Lower leg skin (tissue), 4 donors: ENCODE measurements around the gene TBX15. TPM values are rescaled to one million over a fixed set of nuclear protein-coding genes. Genes with fewer than 3 reads are reported as not detected.

Experiments
- DNase-seq, 2 donors: peaks; one replicate each; pipeline ENCODE4 v3.0.0-alpha.2; 2019; ENCODE audit warnings: low spot score in 2 of 2
- H3K4me3 ChIP-seq: fragments of 200-600 bp; sonication (generic); 2 replicates; pipeline ENCODE4 v1.5.1; 2017; ENCODE audit warnings: mild to moderate bottlenecking, low read depth; ENCODE audit not compliant: poor library complexity, severe bottlenecking
- POLR2A ChIP-seq, 2 donors: fragments of 450-650 bp; IDR thresholded peaks; one replicate each; pipeline ENCODE4 v1.6.1; 2016 to 2017; ENCODE audit warnings: antibody characterized with exemption in 2 of 2, mild to moderate bottlenecking in 1 of 2, moderate library complexity in 1 of 2
- WGBS, 2 donors: methylation state at CpG; one replicate each; pipeline ENCODE4 v1.1.5; 2018; 5-methylcytosine and 5-hydroxymethylcytosine counted together
- intact Hi-C: fragments of 100-400 bp; cut with DNase I; formaldehyde crosslinking; loops from one replicate; pipeline ENCODE4 v1.15.0; 2023; ENCODE audit warnings: low total_unique reads
- total RNA-seq, 4 donors: library from RNA; depleted of rRNA; stranded (reverse); fragments of >200 nt; gene quantifications; one replicate each; pipeline ENCODE4 v1.1.0, GENCODE V29; 2016
- TF ChIP-seq, protein P1 (sequence below), 3 donors: fragments of 450-650 bp; IDR thresholded peaks; one replicate each; pipeline ENCODE4 v1.5.1; 2016; ENCODE audit warnings: antibody characterized with exemption in 3 of 3, mild to moderate bottlenecking in 3 of 3, moderate library complexity in 2 of 3

The TBX15 gene
- total RNA-seq, 4 donors from 2014 or later, result 4.7 to 17.0 (median 5.9) TPM

DNA sequence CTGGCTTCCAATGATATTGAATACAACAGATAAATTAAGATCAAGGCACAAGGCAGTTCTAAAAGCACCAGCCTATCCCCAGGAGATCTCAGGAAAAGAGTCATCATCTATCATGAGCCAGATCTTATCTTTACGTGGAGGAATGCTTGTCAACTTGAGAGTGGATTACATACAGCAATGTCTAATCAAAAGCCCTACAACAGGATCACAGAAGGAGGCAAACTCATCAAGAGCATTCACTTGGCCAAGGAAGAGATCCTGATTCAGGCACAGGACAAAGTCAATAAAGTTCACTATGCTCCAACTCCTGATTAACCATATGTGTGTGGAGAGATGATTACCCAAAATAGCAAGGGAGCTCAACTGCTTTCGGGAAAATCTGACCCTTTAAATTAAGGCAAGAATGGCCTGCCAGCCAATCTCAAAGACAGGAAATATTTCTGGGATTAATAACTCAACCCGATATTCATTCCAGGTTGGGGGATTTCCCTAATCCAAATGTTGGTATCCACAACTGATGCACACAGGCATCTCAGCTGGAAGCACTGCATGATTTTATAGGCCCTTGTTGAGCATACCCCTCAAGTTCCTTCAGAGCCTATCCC, 33.7 kb downstream of the TBX15 start:
- no peak overlapping the region for H3K4me3 ChIP-seq
- no peak for DNase-seq
- intact Hi-C loops, result no loop called here
- 53 to 64% methylated on average over 3 of the region's 3 CpGs for WGBS, 2 donors
- no peak for TF ChIP-seq POLR2A (IDR thresholded peaks at IDR 0.05)
- TF ChIP-seq, protein P1, sequence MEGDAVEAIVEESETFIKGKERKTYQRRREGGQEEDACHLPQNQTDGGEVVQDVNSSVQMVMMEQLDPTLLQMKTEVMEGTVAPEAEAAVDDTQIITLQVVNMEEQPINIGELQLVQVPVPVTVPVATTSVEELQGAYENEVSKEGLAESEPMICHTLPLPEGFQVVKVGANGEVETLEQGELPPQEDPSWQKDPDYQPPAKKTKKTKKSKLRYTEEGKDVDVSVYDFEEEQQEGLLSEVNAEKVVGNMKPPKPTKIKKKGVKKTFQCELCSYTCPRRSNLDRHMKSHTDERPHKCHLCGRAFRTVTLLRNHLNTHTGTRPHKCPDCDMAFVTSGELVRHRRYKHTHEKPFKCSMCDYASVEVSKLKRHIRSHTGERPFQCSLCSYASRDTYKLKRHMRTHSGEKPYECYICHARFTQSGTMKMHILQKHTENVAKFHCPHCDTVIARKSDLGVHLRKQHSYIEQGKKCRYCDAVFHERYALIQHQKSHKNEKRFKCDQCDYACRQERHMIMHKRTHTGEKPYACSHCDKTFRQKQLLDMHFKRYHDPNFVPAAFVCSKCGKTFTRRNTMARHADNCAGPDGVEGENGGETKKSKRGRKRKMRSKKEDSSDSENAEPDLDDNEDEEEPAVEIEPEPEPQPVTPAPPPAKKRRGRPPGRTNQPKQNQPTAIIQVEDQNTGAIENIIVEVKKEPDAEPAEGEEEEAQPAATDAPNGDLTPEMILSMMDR (IDR thresholded peaks at IDR 0.05), result no peak

DNA sequence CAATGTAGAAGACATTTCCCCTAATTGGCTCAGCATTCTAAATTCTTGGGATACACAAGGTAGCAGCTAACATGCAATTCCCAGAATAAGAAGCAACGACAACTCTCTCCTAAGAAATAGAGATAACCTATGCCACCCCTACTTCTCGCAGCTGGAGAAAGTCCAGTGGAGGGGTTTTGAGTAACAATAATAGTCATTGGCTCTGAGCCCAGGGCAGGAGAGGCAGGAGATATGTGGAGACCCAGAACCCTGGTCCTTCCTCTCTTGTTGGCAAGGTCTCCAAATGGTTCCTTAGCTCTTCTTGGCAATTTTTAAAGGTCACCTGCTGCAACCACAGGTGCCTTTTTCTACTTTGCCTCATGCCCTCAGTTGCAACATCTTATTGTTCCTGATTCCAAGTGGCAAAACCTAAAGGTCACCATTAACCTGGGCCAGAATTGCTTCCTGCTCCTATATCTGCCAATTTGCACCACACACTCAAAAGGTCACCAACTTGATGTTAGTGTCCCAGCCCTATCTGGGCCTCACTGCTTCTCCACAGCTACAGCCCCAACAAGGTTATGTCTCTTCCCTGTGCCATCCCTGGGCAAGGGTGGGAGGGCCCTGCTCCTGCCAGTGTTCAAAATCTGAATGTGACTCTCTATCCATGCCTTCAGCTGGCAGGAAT, 36.7 kb downstream of the TBX15 start:
- intact Hi-C loops, result no loop called here
- 87 to 88% methylated on average over 2 of the region's 2 CpGs for WGBS, 2 donors

DNA sequence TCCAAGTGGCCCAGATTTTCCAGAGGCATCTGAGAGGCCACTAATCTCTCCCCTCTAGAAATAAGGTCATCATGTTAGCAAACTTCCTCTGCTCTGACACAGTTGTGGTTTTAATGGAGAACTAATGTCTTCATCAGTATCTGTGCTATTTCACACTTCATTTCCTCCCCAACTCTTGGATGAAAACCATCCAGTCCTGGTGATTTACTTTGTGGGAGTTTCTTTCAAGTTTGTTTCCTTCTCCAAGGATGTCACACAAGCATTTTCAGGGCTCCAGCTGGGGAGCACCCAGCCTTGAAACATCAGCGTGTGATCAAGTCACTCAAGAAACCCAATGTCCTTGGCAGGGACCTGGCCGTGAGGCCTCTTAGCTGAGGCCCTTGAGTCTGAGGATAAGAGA, 38.8 kb downstream of the TBX15 start:
- intact Hi-C loops, result no loop called here
- TF ChIP-seq, protein P1 (IDR thresholded peaks at IDR 0.05), result no peak
- TF ChIP-seq POLR2A (IDR thresholded peaks at IDR 0.05), result no peak
- 60 to 73% methylated on average over 2 of the region's 2 CpGs for WGBS, 2 donors
- peak; percentile 71 to 88 for DNase-seq
- no peak overlapping the region for H3K4me3 ChIP-seq

More for the DNA sequence above, 36.7 kb downstream of the TBX15 start:
- H3K4me3 ChIP-seq, result no peak overlapping the region
- TF ChIP-seq POLR2A (IDR thresholded peaks at IDR 0.05), result no peak
- TF ChIP-seq, protein P1 (IDR thresholded peaks at IDR 0.05), result no peak
- DNase-seq, result no peak

DNA sequence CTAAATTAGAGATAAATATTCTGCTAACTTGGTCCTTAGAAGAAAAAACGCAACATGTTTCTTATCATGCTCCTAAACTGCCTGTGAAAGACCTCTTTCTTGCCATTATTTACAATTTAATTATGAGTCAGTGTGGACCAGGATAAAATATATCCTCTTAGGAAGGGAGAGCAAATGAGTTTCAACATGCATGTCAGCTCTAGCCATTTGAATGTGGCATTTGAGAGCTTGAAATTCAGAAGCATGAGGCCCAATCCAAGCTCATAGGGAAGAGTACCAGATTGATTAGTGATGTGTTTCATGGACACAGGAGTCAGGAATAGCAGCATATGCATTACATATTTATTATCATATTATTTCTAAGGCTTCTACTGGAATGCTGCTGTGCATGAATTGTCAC, 39.3 kb downstream of the TBX15 start:
- intact Hi-C loops, result no loop called here
- DNase-seq, result no peak
- 62 to 87% methylated on average over 1 of the region's 1 CpG for WGBS, 2 donors
- no peak overlapping the region for H3K4me3 ChIP-seq
- no peak for TF ChIP-seq POLR2A (IDR thresholded peaks at IDR 0.05)
- TF ChIP-seq, protein P1 (IDR thresholded peaks at IDR 0.05), result no peak

DNA sequence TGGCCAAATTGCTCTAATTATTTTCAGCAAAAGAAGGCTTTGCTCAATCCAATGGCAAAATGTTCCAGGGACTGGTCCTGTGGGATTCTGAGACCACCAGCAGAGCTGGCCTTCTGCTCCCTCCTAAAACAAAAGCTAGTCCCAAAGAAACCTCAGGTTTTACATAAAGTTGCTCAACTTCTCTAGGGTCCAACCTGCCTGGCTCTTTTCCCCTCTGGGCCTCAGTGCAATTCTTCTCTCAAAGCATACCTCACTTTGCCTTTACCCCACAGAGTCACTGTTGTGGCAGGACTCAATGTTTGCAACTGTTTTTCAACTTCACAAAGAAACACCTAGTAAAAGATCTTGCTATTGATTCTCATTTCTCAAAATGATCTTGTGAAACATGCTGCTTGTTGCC, 39.8 kb downstream of the TBX15 start:
- intact Hi-C loops, result no loop called here
- no peak for DNase-seq
- H3K4me3 ChIP-seq, result no peak overlapping the region
- no peak for TF ChIP-seq POLR2A (IDR thresholded peaks at IDR 0.05)
- TF ChIP-seq, protein P1 (IDR thresholded peaks at IDR 0.05), result no peak
